ENCODE measurements around the gene ZNF862. TPM values are rescaled to one million over a fixed set of nuclear protein-coding genes. Genes with fewer than 3 reads are reported as not detected.

The ZNF862 gene
- total RNA-seq, 1 experiment from 2014 or later = 42.4 TPM

Other genes with a start within 250 kb of the ZNF862 start
- 6.6 and 10.3 TPM in 2 replicates for gene ZNF467, start 64.8 kb upstream of the ZNF862 start, total RNA-seq (2021)
- 35.6 and 40.7 TPM in 2 replicates for gene ATP6V0E2, start 35.6 kb downstream of the ZNF862 start, total RNA-seq (2021)